ENCODE results near the gene LAMB4.
A peak's percentile ranks its signal among the peaks of the same experiment; 100 is the strongest.

LAMB4 gene, protein sequence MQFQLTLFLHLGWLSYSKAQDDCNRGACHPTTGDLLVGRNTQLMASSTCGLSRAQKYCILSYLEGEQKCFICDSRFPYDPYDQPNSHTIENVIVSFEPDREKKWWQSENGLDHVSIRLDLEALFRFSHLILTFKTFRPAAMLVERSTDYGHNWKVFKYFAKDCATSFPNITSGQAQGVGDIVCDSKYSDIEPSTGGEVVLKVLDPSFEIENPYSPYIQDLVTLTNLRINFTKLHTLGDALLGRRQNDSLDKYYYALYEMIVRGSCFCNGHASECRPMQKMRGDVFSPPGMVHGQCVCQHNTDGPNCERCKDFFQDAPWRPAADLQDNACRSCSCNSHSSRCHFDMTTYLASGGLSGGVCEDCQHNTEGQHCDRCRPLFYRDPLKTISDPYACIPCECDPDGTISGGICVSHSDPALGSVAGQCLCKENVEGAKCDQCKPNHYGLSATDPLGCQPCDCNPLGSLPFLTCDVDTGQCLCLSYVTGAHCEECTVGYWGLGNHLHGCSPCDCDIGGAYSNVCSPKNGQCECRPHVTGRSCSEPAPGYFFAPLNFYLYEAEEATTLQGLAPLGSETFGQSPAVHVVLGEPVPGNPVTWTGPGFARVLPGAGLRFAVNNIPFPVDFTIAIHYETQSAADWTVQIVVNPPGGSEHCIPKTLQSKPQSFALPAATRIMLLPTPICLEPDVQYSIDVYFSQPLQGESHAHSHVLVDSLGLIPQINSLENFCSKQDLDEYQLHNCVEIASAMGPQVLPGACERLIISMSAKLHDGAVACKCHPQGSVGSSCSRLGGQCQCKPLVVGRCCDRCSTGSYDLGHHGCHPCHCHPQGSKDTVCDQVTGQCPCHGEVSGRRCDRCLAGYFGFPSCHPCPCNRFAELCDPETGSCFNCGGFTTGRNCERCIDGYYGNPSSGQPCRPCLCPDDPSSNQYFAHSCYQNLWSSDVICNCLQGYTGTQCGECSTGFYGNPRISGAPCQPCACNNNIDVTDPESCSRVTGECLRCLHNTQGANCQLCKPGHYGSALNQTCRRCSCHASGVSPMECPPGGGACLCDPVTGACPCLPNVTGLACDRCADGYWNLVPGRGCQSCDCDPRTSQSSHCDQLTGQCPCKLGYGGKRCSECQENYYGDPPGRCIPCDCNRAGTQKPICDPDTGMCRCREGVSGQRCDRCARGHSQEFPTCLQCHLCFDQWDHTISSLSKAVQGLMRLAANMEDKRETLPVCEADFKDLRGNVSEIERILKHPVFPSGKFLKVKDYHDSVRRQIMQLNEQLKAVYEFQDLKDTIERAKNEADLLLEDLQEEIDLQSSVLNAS (N-terminal part only)

DNA sequence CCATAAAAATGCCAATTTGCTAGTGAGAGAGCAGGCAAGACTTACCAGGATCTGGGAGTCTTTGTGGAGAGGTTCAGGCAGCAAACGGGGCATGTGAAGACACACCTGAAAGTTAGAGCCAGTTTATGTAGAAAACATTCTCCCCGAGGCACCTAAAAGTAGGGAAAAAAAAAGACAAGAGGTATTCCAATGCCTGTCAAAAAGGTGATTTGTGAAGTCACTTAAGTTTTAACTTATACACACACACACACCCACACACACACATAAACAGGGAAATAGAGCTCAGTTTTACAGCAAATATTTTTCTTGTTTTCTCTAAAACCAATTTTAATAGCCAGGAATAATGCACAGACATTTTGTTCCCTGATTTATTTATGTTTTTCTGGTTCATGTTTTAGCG is at the start of gene LAMB4:
TSS of gene LAMB4 (minus strand) at position 101 of the 400 bp plus-strand sequence. CDS start 7,197 bp downstream, outside the sequence.
- no peak for DNase-seq

DNA sequence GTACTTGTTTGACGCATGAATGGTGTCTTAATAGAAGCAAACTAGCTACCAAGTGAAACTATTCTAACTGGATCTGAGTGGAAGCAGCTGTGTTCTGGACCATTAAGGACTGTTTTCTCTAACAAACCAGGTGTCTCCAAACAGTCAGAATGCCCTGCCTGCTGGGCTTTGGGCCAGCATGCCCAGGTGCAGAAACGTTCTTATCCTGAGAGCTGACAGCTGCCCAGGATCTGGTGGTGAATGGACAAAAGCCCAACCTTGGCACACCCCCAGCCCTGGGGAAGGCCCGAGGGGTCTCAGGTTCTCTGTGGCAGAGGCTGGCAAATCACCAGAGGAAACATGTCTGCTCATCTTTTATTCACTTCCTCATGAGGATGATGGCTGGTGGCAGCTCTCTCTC is 48.2 kb upstream of the LAMB4 start:
- no peak for DNase-seq

GRCh38 chr7:108171164-108171563 is 41.0 kb upstream of the LAMB4 start:
- no peak for DNase-seq

DNA sequence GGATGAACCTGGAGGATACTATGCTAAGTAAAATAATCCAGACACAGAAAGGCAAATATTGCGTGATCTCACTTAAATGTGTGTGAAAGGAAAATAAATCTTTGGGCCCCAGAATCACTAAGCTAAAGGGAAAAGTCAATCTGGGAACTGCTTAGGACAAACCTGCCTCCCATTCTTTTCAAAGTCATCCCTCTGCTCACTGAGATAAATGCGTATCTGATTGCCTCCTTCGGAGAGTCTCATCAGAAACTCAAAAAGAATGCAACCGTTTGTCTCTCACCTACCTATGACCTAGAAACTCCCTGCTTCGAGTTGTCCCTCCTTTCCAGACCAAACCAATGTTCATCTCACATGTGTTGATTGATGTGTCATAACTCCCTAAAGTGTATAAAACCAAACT is 40.1 kb upstream of the LAMB4 start:
- no peak for DNase-seq

- DNase-seq: no peak
These were observed 37.3 kb upstream of the LAMB4 start for GRCh38 chr7:108167460-108167859.

- DNase-seq: no peak
These were observed 36.5 kb upstream of the LAMB4 start for GRCh38 chr7:108166687-108167086.

GRCh38 chr7:108165723-108166122 is 35.6 kb upstream of the LAMB4 start:
- DNase-seq: no peak

DNA sequence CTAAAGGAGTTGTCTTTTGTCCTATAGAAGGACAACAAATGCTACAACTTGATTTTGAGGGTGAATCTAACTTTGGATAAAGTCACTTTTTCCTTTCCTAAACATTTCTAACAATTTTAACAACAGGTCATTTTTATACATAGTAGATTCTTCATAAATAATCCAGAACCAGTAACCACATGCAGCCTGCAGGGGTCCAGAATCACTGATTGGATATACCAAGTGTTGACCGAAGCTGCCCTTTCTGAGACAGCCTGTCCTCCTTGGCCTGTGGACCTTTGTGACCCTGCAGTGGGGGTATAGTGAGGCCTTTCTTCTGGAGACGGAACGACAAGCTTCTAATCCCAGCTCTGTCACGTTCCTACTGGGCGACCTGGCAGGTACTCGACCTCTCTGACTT is 34.8 kb upstream of the LAMB4 start:
- no peak for DNase-seq

DNA sequence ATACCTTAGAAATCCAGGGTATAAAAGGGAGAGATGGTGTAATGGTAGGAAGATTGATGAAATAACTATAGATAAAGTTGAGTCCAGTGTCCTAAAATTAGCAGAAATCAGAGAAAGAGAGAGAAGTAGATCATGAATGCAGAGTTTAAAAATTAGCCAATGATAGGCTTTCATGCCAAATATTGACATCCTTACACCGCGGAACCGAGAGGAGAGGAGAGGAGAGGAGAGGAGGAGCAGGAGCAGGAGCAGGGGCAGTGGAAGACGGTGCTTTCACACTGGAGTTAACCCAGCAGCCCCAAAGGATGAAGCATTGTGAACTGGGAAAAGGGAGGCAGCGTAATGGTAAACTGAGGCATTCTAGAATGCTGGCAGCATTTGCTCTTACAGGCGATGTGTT is 34.2 kb upstream of the LAMB4 start:
- DNase-seq: no peak

- no peak for DNase-seq
These were observed 28.6 kb upstream of the LAMB4 start for GRCh38 chr7:108158776-108159175.

DNA sequence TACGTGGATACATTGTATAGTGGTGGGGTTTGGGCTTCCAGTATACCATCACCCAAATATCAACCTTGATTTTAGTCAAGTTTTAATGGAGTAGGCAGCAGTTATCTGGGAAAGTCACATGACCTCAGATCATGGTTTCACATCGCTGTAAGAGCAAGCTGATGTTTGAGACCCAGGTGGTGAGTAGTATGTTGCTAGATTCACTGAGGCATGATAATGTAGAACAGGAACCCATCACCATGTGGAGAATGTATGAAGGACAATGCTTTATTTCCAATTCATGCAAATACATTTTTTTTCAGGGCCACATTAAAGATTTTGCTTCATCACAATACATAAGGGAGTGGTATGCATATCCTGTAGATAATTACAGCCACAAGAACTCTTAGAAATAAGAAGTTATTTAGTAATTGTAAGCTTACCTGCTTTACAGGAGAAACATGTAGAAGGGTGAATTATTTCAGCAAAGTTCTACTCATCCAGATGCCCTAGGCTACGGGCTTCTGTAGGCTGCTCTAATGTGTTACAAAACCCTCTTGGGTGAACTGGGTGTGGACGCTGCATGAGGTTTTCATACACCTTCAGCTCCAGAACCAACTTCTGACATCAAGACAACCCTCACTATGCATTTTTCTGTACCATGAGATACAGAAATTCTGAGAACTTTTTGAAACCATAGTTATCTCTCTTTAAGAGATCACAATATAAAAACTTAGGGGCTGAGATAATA is 27.6 kb upstream of the LAMB4 start:
- DNase-seq: no peak

- DNase-seq: no peak
These were observed 26.9 kb upstream of the LAMB4 start for GRCh38 chr7:108156897-108157605.

- no peak for DNase-seq
These were observed 22.0 kb upstream of the LAMB4 start for GRCh38 chr7:108152198-108152597.

- DNase-seq: no peak
These were observed 19.7 kb upstream of the LAMB4 start for GRCh38 chr7:108149908-108150307.

DNA sequence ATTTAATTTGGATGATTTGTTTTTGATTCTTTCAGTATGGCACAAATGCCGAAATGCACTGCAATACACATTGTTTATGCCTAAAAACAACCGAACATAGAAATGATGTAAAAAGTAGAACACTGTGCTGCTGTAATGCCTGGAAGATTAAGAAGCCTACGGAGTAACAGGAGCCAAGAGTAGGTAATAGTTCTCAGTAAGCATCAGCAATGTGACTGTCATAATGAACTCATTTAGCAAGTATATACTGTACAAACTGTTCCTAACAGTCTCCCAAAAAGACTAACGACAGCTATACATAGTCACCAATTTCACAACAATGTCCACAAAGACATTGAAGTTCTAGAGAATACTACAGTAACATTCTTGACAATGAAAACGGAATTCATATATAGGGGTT is 19.0 kb upstream of the LAMB4 start:
- no peak for DNase-seq

- DNase-seq: no peak
These were observed 16.9 kb upstream of the LAMB4 start for GRCh38 chr7:108147031-108147563.

DNA sequence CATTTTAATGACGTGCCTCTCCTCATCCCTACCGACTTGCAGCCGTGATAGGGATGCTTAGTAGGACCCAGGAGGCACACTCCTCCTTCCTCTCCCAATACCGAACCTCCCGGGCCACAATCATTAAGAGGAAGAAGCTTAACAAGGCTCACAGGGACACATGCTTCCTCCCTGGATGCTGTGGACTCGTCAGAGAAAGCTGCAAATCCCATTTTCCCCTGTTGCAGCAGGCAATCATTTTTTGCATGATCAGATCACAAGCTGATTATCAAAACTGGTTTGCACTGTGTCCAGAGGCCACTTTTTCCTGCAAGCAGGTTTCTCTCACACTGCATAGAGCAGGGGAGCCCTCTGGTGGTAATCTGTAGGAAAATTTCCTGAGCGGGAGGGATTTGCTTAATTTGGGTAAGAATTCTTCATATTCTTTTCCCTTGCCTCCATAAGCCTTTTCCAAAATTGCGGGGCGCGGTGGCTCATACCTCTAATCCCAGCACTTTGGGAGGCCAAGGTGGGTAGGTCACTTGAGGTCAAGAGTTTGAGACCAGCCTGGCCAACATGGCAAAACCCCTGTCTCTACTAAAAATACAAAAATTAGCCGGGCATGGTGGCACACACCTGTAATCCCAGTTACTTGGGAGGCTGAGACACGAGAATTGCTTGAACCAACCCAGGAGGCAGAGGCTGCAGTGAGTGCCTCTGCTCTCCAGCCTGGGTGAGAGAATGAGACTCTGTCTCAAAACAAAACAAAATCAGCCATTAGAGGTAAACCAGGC is 16.1 kb upstream of the LAMB4 start:
- peak; percentile 11 for DNase-seq

GRCh38 chr7:108145401-108145800 is 15.2 kb upstream of the LAMB4 start:
- DNase-seq: no peak

GRCh38 chr7:108144931-108145330 is 14.8 kb upstream of the LAMB4 start:
- no peak for DNase-seq

- DNase-seq: no peak
These were observed 13.7 kb upstream of the LAMB4 start for GRCh38 chr7:108143658-108144420.

Measured in stimulated activated CD4-positive, alpha-beta T cell treated with anti-CD3 and anti-CD28 coated beads, Interleukin-12 subunit alpha, Interleukin-12 subunit beta, amount 100 ng/mL, for 4 hours (primary cell).